GM21390 (cell line): ENCODE data around the gene KLF16.

Source experiments
- ATAC-seq: cut with Tn5 transposase; IDR thresholded peaks from one replicate; pipeline ENCODE4 v1.9.1; 2021; ENCODE audit not compliant: unreplicated experiment

The KLF16 gene

GRCh38 chr19:1845125-1845515 is 18.3 kb downstream of the KLF16 start:
- no peak for ATAC-seq

GRCh38 chr19:1844513-1845124 is 18.8 kb downstream of the KLF16 start:
- ATAC-seq: no peak

GRCh38 chr19:1843646-1844394 is 19.6 kb downstream of the KLF16 start:
- ATAC-seq: no peak

- ATAC-seq: no peak
Observed at GRCh38 chr19:1843116-1843515, 20.3 kb downstream of the KLF16 start.

GRCh38 chr19:1841209-1841924 is 22.0 kb downstream of the KLF16 start:
- no peak for ATAC-seq

- ATAC-seq: no peak
Observed at GRCh38 chr19:1840541-1841115, 22.8 kb downstream of the KLF16 start.

- ATAC-seq: no peak
Observed at GRCh38 chr19:1839658-1840540, 23.5 kb downstream of the KLF16 start.

- ATAC-seq: no peak
Observed at GRCh38 chr19:1837625-1838105, 25.7 kb downstream of the KLF16 start.

GRCh38 chr19:1837222-1837565 is 26.2 kb downstream of the KLF16 start:
- ATAC-seq: no peak

- no peak for ATAC-seq
Observed at GRCh38 chr19:1836458-1837221, 26.7 kb downstream of the KLF16 start.

- no peak for ATAC-seq
Observed at GRCh38 chr19:1833540-1833939, 29.8 kb downstream of the KLF16 start.

- no peak for ATAC-seq
Observed at GRCh38 chr19:1832046-1832663, 31.2 kb downstream of the KLF16 start.

GRCh38 chr19:1830978-1831377 is 32.4 kb downstream of the KLF16 start:
- no peak for ATAC-seq

GRCh38 chr19:1830568-1830967 is 32.8 kb downstream of the KLF16 start:
- no peak for ATAC-seq

GRCh38 chr19:1829958-1830357 is 33.4 kb downstream of the KLF16 start:
- no peak for ATAC-seq

- ATAC-seq: no peak
Observed at GRCh38 chr19:1828279-1829238, 34.8 kb downstream of the KLF16 start.

GRCh38 chr19:1827566-1828278 is 35.7 kb downstream of the KLF16 start:
- no peak for ATAC-seq
